ENCODE results near the gene CITED4. TPM values are rescaled to one million over a fixed set of nuclear protein-coding genes. Genes with fewer than 3 reads are reported as not detected.

Gene CITED4
- total RNA-seq, 1 experiment from 2014 or later, result 9.5 TPM

- no peak overlapping the region for H3K4me3 Mint-ChIP-seq
- Histone ChIP-seq H3K4me2 (ENCODE audit: insufficient read depth, insufficient read length, low read length) (no peak overlapping the region), H3K56ac (ENCODE audit: insufficient read length, low read depth, low read length) (no peak overlapping the region), H2BK5ac (ENCODE audit: insufficient read length, low read length) (no peak overlapping the region), H3K23me2 (ENCODE audit: insufficient read length, low read depth, low read length, poor library complexity, severe bottlenecking) (no peaks in the 10 kb centered on the region), H3K4me1 (ENCODE audit: insufficient read depth, low read length) (no peaks in the 10 kb centered on the region), H3K27me3 (ENCODE audit: insufficient read depth, low read length) (no peaks in the 10 kb centered on the region), H3K18ac (ENCODE audit: insufficient read length, low read depth, low read length) (no peak overlapping the region), H2AK5ac (ENCODE audit: insufficient read length, low read length) (no peak overlapping the region), H3K79me1 (ENCODE audit: insufficient read depth, low read depth, low read length, poor library complexity, severe bottlenecking) (no peaks in the 10 kb centered on the region), H4K8ac (replicated peaks; ENCODE audit: insufficient read length, low read depth, low read length) (no peak overlapping the region), H4K20me1 (ENCODE audit: control insufficient read depth, insufficient read depth, insufficient read length) (no peaks in the 10 kb centered on the region), H3K9me3 (ENCODE audit: control insufficient read depth, low read depth, low read length) (no peaks in the 10 kb centered on the region), H3K23ac (ENCODE audit: insufficient read length, low read depth, low read length) (no peak overlapping the region), H3K4ac (ENCODE audit: low read depth, low read length) (no peak overlapping the region), H4K91ac (ENCODE audit: insufficient read length, low read depth, low read length) (no peak overlapping the region), H2AFZ (ENCODE audit: low read length) (no peak overlapping the region), H3K27ac (ENCODE audit: insufficient read length, low read depth, low read length) (no peak overlapping the region), H3K9ac (ENCODE audit: extremely low read depth, insufficient read length, low read length) (no peak overlapping the region), H4K5ac (ENCODE audit: insufficient read length, low read depth, low read length) (no peak overlapping the region), H3K79me2 (ENCODE audit: insufficient read depth, low read length) (no peaks in the 10 kb centered on the region), H2BK15ac (ENCODE audit: low read depth, low read length) (no peak overlapping the region), H2BK20ac (ENCODE audit: low read depth, low read length, poor library complexity, severe bottlenecking) (no peak overlapping the region), H3T11ph (ENCODE audit: low read length) (no peak overlapping the region), H2BK12ac (ENCODE audit: insufficient read length, low read depth, low read length) (no peak overlapping the region), H3K14ac (ENCODE audit: insufficient read depth, low read length) (no peak overlapping the region), H2BK120ac (ENCODE audit: low read depth, low read length, poor library complexity, severe bottlenecking) (no peak overlapping the region)
- H3K27me3 Mint-ChIP-seq (ENCODE audit: low read depth), result peaks cover 10% of the 10 kb centered on the region
- DNase-seq, result no peak
- no CpG with 5 or more reads among the region's 15 CpGs for WGBS (ENCODE audit: extremely low coverage, insufficient read length, low lambda C conversion rate)
- peaks cover 8 to 12% of the 10 kb centered on the region in 2 experiments for H3K4me1 Mint-ChIP-seq
- H3K9me3 Mint-ChIP-seq, result peaks cover 4 to 5% of the 10 kb centered on the region in 2 experiments; a peak in 4 of 5 replicates
- no peaks in the 10 kb centered on the region; a peak in 2 of 7 replicates for H3K36me3 Mint-ChIP-seq (ENCODE audit: insufficient read depth in 1 of 3, low read depth in 3 of 3)
- peak overlapping the region in 2 of 3 experiments; percentile 28 to 35; a peak in 2 of 7 replicates for H3K27ac Mint-ChIP-seq
- no peak for TF ChIP-seq CTCF (conservative IDR thresholded peaks at IDR 0.05)
Measured at GRCh38 chr1:40838980-40839942, 22.9 kb downstream of the CITED4 start.

Measured in H9 (cell line).